ENCODE results near the gene EIPR1.

Gene EIPR1

DNA sequence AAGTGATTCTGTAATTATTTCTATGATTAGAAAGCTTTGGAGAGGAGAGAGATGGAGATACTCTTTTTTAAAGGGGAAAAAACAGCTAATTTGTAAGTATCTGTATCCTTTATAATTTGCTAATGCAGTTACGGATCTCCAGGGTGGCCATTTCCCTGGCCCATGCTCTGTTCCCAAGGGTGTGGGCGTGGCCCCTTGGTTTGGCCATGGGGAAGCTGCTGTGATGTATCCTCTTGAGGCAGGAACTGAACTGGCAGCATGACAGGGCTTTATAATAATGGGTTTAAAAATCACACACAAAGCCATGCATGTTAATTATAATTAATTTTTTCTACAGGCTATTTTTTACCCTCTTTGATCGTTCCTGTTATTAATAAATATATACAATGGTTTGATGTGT is 28.9 kb upstream of the EIPR1 start:
- Histone ChIP-seq H3K27me3 (ENCODE audit: low read length) (no peaks in the 10 kb centered on the region), H3K4me3 (ENCODE audit: insufficient read depth, low read length, poor library complexity, severe bottlenecking) (no peak overlapping the region), H3K79me2 (ENCODE audit: insufficient read depth, low read length) (0 out of 2 replicates have a peak, but pooled peaks cover 2% of the 10 kb centered on the region), H3K9ac (ENCODE audit: low read length) (no peak overlapping the region), H4K20me1 (ENCODE audit: low read depth, low read length) (no peaks in the 10 kb centered on the region), H2AFZ (ENCODE audit: low read depth, low read length, severe bottlenecking) (no peak overlapping the region), H3F3A (ENCODE audit: insufficient read depth) (no peaks in the 10 kb centered on the region), H3K36me3 (ENCODE audit: low read length) (peaks cover 5% of the 10 kb centered on the region; the same call in 1 of the 2 replicates), H3K9me3 (ENCODE audit: insufficient read depth, low read length) (no peaks in the 10 kb centered on the region), H3K9me2 (replicated peaks; ENCODE audit: insufficient read depth, low read length) (no peaks in the 10 kb centered on the region), H3K4me2 (ENCODE audit: low read depth, low read length, poor library complexity, severe bottlenecking) (no peak overlapping the region), H3K27ac (ENCODE audit: low read depth, low read length) (no peak overlapping the region)
- TF ChIP-seq CTCF (IDR thresholded peaks at IDR 0.05; ENCODE audit: insufficient read depth, low read length, poor library complexity, severe bottlenecking) (no peak), EZH2phosphoT487 (conservative IDR thresholded peaks at IDR 0.05; ENCODE audit: low read length) (no peak)

DNA sequence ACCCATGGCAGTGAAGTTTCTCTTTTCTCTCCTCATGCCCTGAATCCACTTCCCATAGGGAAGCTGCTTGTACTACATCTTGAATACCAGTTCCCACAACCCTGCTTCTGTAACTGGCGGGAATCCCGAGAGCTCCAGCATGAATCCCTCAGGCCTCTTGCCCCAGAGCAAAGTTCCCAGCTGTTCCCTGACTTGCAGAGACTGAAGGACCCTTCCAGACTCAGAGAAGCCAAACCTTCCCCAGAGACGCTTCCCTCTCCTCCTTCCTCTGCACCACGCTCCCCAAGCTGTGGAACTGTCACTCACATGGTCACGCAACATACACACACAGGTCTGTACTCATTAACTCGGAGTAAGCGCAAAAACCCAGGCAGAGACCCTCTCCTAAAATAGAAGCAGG is 28.3 kb upstream of the EIPR1 start:
- Histone ChIP-seq H3K36me3 (ENCODE audit: low read length) (peaks cover 5% of the 10 kb centered on the region; the same call in 1 of the 2 replicates), H3K27ac (ENCODE audit: low read depth, low read length) (no peak overlapping the region), H3K9ac (ENCODE audit: low read length) (no peak overlapping the region), H3K79me2 (ENCODE audit: insufficient read depth, low read length) (no peaks in the 10 kb centered on the region), H3K9me3 (ENCODE audit: insufficient read depth, low read length) (no peaks in the 10 kb centered on the region), H3K9me2 (replicated peaks; ENCODE audit: insufficient read depth, low read length) (no peaks in the 10 kb centered on the region), H3K4me2 (ENCODE audit: low read depth, low read length, poor library complexity, severe bottlenecking) (no peak overlapping the region), H3F3A (ENCODE audit: insufficient read depth) (no peaks in the 10 kb centered on the region), H2AFZ (ENCODE audit: low read depth, low read length, severe bottlenecking) (no peak overlapping the region), H3K27me3 (ENCODE audit: low read length) (no peaks in the 10 kb centered on the region), H3K4me3 (ENCODE audit: insufficient read depth, low read length, poor library complexity, severe bottlenecking) (no peak overlapping the region), H4K20me1 (ENCODE audit: low read depth, low read length) (no peaks in the 10 kb centered on the region)
- TF ChIP-seq EZH2phosphoT487 (conservative IDR thresholded peaks at IDR 0.05; ENCODE audit: low read length) (no peak), CTCF (IDR thresholded peaks at IDR 0.05; ENCODE audit: insufficient read depth, low read length, poor library complexity, severe bottlenecking) (no peak)

DNA sequence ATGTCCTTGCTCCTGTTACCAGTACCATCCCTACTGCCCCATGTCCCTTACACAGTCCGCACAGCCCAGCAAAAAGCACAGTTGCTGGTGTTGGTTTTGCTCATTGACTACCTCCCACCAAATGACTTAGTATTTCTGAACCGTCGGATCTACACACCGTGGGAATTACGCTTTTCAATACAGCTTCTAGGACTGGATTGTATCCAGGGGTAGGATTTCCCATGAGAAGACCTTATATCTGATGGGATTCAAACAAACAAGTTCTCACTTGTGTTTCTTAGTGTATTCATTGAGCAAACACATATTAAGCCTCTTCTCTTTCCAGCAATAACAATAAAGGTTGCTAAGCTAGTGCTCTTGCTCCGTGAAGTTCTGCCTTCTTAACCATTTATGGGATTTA is 27.7 kb upstream of the EIPR1 start:
- H3K4me2 ChIP-seq (ENCODE audit: low read depth, low read length, poor library complexity, severe bottlenecking), result no peak overlapping the region
- no peak overlapping the region for H2AFZ ChIP-seq (ENCODE audit: low read depth, low read length, severe bottlenecking)
- TF ChIP-seq CTCF (IDR thresholded peaks at IDR 0.05; ENCODE audit: insufficient read depth, low read length, poor library complexity, severe bottlenecking) (no peak), EZH2phosphoT487 (conservative IDR thresholded peaks at IDR 0.05; ENCODE audit: low read length) (no peak)
- H3K9ac ChIP-seq (ENCODE audit: low read length), result no peak overlapping the region
- H3K4me3 ChIP-seq (ENCODE audit: insufficient read depth, low read length, poor library complexity, severe bottlenecking), result no peak overlapping the region
- H3K79me2 ChIP-seq (ENCODE audit: insufficient read depth, low read length), result no peaks in the 10 kb centered on the region
- no peaks in the 10 kb centered on the region for H3K27me3 ChIP-seq (ENCODE audit: low read length)
- H4K20me1 ChIP-seq (ENCODE audit: low read depth, low read length), result no peaks in the 10 kb centered on the region
- no peaks in the 10 kb centered on the region for H3F3A ChIP-seq (ENCODE audit: insufficient read depth)
- no peak overlapping the region for H3K27ac ChIP-seq (ENCODE audit: low read depth, low read length)
- H3K36me3 ChIP-seq (ENCODE audit: low read length), result peaks cover 5% of the 10 kb centered on the region; the same call in 1 of the 2 replicates
- no peaks in the 10 kb centered on the region for H3K9me3 ChIP-seq (ENCODE audit: insufficient read depth, low read length)
- no peaks in the 10 kb centered on the region for H3K9me2 ChIP-seq (replicated peaks; ENCODE audit: insufficient read depth, low read length)
